ENCODE results near the gene SELENOV.

DNA sequence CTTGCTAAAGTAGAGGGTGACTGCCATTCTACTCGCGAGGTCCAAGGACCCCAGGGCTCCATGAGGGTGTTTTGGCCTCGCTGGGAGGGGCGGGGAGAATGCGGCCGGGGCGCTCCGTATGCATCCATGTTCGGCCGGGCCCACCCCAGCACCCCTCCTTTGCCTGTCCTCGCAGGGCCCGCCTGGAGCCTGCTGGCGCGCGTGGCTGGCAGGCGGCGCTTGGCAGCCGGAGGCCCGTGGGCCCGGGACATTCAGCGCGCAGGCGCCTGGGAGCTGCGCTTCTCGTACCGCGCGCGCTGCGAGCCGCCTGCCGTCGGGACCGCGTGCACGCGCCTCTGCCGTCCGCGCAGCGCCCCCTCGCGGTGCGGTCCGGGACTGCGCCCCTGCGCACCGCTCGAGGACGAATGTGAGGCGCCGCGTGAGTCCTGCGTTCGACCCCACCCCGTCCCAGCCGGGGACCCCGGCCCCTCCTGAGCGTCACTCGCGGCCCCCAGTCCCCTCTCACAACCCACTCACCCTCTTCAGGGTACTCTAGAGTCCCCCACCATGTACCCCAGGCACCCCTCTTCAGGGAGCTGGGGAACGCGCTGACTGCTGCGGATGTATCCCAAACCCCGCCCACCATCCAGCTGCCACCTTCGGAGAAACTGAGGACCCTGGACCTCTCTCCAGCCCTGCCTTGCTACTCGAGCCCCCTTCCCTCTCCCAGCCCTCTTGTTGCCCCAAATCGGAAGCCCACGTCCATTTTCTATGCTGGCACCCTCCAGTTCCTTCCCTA lies 12.1 kb upstream of the SELENOV start:
- TF ChIP-seq, protein P1, sequence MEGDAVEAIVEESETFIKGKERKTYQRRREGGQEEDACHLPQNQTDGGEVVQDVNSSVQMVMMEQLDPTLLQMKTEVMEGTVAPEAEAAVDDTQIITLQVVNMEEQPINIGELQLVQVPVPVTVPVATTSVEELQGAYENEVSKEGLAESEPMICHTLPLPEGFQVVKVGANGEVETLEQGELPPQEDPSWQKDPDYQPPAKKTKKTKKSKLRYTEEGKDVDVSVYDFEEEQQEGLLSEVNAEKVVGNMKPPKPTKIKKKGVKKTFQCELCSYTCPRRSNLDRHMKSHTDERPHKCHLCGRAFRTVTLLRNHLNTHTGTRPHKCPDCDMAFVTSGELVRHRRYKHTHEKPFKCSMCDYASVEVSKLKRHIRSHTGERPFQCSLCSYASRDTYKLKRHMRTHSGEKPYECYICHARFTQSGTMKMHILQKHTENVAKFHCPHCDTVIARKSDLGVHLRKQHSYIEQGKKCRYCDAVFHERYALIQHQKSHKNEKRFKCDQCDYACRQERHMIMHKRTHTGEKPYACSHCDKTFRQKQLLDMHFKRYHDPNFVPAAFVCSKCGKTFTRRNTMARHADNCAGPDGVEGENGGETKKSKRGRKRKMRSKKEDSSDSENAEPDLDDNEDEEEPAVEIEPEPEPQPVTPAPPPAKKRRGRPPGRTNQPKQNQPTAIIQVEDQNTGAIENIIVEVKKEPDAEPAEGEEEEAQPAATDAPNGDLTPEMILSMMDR (IDR thresholded peaks at IDR 0.05) = peak in 2 of 3 donors; percentile 14 to 75
- TF ChIP-seq POLR2A (IDR thresholded peaks at IDR 0.05) (no peak), POLR2AphosphoS5 (IDR thresholded peaks at IDR 0.05) (no peak)

Data from breast epithelium (tissue), 3 donors.